ENCODE data around the gene ACOT11. TPM values are rescaled to one million over a fixed set of nuclear protein-coding genes. Genes with fewer than 3 reads are reported as not detected.

ACOT11 gene
- total RNA-seq, 1 experiment from 2014 or later, result 1.9 TPM

DNA sequence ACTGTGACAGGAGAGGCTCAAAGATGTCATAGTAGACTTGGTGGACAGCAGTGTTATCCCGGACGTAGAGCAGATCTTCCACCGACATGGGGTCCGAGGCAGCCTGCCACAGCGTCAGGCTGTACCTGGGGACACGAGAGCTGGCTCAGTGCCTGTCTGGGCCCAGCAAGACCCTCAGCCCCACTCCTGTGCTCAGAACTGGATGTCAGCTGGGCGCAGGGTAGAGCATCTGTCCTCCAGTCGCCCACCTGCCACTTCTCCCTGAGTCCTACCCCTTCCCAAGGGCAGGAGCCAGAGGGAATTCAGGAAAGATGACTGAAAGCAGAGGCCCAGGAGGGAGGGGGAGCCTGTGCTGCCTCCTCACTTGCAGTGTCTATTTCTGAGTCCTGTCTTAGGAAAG lies 63.6 kb downstream of the ACOT11 start:
- ATAC-seq (no peak), DNase-seq (ENCODE audit: low read depth, low spot score) (no peak)
- H3K4me1 ChIP-seq (ENCODE audit: control insufficient read depth, insufficient read depth, low read length), result peaks cover 4% of the 10 kb centered on the region; the same call in 1 of the 2 replicates
- H3K4me3 ChIP-seq (ENCODE audit: low read depth in 2 of 2, low read length in 2 of 2), result no peak overlapping the region
- in situ Hi-C loops (cut with HindIII; ENCODE audit: low pct_unique_long_range_greater_than_20kb, low sequenced_read_pairs) (no loop called here), intact Hi-C loops (cut with micrococcal nuclease; ENCODE audit: unreplicated experiment) (no loop called here)
- TF ChIP-seq SIN3A (IDR thresholded peaks at IDR 0.05; ENCODE audit: borderline replicate concordance, insufficient read depth, low read depth, low read length), result no peak
- TF ChIP-seq, protein P1, sequence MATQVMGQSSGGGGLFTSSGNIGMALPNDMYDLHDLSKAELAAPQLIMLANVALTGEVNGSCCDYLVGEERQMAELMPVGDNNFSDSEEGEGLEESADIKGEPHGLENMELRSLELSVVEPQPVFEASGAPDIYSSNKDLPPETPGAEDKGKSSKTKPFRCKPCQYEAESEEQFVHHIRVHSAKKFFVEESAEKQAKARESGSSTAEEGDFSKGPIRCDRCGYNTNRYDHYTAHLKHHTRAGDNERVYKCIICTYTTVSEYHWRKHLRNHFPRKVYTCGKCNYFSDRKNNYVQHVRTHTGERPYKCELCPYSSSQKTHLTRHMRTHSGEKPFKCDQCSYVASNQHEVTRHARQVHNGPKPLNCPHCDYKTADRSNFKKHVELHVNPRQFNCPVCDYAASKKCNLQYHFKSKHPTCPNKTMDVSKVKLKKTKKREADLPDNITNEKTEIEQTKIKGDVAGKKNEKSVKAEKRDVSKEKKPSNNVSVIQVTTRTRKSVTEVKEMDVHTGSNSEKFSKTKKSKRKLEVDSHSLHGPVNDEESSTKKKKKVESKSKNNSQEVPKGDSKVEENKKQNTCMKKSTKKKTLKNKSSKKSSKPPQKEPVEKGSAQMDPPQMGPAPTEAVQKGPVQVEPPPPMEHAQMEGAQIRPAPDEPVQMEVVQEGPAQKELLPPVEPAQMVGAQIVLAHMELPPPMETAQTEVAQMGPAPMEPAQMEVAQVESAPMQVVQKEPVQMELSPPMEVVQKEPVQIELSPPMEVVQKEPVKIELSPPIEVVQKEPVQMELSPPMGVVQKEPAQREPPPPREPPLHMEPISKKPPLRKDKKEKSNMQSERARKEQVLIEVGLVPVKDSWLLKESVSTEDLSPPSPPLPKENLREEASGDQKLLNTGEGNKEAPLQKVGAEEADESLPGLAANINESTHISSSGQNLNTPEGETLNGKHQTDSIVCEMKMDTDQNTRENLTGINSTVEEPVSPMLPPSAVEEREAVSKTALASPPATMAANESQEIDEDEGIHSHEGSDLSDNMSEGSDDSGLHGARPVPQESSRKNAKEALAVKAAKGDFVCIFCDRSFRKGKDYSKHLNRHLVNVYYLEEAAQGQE (IDR thresholded peaks at IDR 0.05; ENCODE audit: insufficient read depth in 1 of 2, low read depth in 2 of 2, low read length in 1 of 2), result no peak
- TF ChIP-seq, protein P2, sequence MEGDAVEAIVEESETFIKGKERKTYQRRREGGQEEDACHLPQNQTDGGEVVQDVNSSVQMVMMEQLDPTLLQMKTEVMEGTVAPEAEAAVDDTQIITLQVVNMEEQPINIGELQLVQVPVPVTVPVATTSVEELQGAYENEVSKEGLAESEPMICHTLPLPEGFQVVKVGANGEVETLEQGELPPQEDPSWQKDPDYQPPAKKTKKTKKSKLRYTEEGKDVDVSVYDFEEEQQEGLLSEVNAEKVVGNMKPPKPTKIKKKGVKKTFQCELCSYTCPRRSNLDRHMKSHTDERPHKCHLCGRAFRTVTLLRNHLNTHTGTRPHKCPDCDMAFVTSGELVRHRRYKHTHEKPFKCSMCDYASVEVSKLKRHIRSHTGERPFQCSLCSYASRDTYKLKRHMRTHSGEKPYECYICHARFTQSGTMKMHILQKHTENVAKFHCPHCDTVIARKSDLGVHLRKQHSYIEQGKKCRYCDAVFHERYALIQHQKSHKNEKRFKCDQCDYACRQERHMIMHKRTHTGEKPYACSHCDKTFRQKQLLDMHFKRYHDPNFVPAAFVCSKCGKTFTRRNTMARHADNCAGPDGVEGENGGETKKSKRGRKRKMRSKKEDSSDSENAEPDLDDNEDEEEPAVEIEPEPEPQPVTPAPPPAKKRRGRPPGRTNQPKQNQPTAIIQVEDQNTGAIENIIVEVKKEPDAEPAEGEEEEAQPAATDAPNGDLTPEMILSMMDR (IDR thresholded peaks at IDR 0.05), result no peak
- TF ChIP-seq TCF7L2 (IDR thresholded peaks at IDR 0.05; ENCODE audit: low read depth, low read length), result no peak
- POLR2A ChIA-PET, result no interaction called here
- H3K27me3 ChIP-seq (ENCODE audit: control insufficient read depth, insufficient read depth, low read length), result no peaks in the 10 kb centered on the region
- H3K27ac ChIP-seq (ENCODE audit: low read length), result no peak overlapping the region
- no TSS peak for BruUV-seq (replicated peaks)
- H3K36me3 ChIP-seq (ENCODE audit: control insufficient read depth, insufficient read depth, low read length), result no peaks in the 10 kb centered on the region
- H3K9me3 ChIP-seq (ENCODE audit: control insufficient read depth, insufficient read depth, low read depth, low read length), result no peaks in the 10 kb centered on the region
- CTCF ChIA-PET, result no interaction called here

DNA sequence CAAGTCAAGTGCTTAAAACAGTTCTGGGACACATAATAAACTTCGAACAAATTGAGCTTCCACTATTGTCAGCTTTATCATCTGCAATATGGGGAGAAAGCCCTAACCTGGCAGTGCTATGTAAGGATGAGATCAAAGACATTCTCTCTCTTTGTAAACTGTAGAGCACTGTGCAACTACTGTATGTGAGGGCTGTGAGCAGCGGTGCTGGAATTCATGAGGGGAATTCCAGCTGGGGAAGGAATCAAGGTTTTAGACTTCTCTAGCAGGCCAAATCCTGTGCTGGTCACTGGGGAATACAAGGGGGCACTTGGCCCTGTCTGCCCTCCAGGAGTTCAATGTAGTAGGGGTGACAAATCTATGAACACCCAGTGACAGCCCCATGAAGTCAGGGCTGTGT lies 66.0 kb downstream of the ACOT11 start:
- no TSS peak for BruUV-seq (replicated peaks)
- Histone ChIP-seq H3K9me3 (ENCODE audit: control insufficient read depth, insufficient read depth, low read depth, low read length) (no peaks in the 10 kb centered on the region), H3K27ac (ENCODE audit: low read length) (no peak overlapping the region), H3K27me3 (ENCODE audit: control insufficient read depth, insufficient read depth, low read length) (no peaks in the 10 kb centered on the region), H3K36me3 (ENCODE audit: control insufficient read depth, insufficient read depth, low read length) (no peaks in the 10 kb centered on the region), H3K4me3 (ENCODE audit: low read depth in 2 of 2, low read length in 2 of 2) (no peak overlapping the region), H3K4me1 (ENCODE audit: control insufficient read depth, insufficient read depth, low read length) (peaks cover 4% of the 10 kb centered on the region; the same call in 1 of the 2 replicates)
- DNase-seq (ENCODE audit: low read depth, low spot score) (no peak), ATAC-seq (peak; percentile 68)
- no peak for TF ChIP-seq POLR2AphosphoS5 (IDR thresholded peaks at IDR 0.05; ENCODE audit: low read depth, low read length)
- TF ChIP-seq TCF7L2 (IDR thresholded peaks at IDR 0.05; ENCODE audit: low read depth, low read length), result peak; percentile 78
- intact Hi-C loops (cut with micrococcal nuclease; ENCODE audit: unreplicated experiment), result no loop called here
- POLR2A ChIA-PET, result no interaction called here
- CTCF ChIA-PET, result no interaction called here
- in situ Hi-C loops (cut with HindIII; ENCODE audit: low pct_unique_long_range_greater_than_20kb, low sequenced_read_pairs), result no loop called here

DNA sequence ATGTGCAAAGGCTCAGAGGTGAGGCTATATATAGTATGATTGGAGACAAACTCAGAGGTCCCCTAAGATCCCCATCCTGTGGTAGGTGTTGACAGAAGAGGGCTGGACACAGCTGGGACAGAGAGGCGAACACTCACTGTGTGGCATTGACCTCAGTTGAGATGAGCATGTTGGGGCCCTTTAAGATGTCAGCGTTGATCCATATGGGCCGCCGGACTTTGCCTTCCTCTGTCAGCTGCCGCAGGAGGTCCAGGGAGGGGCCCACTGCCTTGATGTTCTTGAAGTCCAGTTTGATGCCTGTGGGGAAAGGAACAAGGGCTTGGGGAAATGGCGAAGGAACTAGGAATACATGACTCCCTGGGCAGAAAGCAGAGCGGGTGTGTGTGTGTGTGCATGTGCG lies 66.5 kb downstream of the ACOT11 start:
- no TSS peak for BruUV-seq (replicated peaks)
- no peak for DNase-seq (ENCODE audit: low read depth, low spot score)
- Histone ChIP-seq H3K27me3 (ENCODE audit: control insufficient read depth, insufficient read depth, low read length) (no peaks in the 10 kb centered on the region), H3K36me3 (ENCODE audit: control insufficient read depth, insufficient read depth, low read length) (no peaks in the 10 kb centered on the region), H3K4me3 (ENCODE audit: low read depth in 2 of 2, low read length in 2 of 2) (no peak overlapping the region), H3K4me1 (ENCODE audit: control insufficient read depth, insufficient read depth, low read length) (peaks cover 4% of the 10 kb centered on the region; the same call in 1 of the 2 replicates), H3K27ac (ENCODE audit: low read length) (no peak overlapping the region), H3K9me3 (ENCODE audit: control insufficient read depth, insufficient read depth, low read depth, low read length) (no peaks in the 10 kb centered on the region)
- in situ Hi-C loops (cut with HindIII; ENCODE audit: low pct_unique_long_range_greater_than_20kb, low sequenced_read_pairs) (no loop called here), intact Hi-C loops (cut with micrococcal nuclease; ENCODE audit: unreplicated experiment) (no loop called here)
- ATAC-seq, result no peak
- ChIA-PET POLR2A (no interaction called here), CTCF (no interaction called here)
- no peak for TF ChIP-seq POLR2AphosphoS5 (IDR thresholded peaks at IDR 0.05; ENCODE audit: low read depth, low read length)
